GM12892 (cell line): ENCODE results near the gene PSMC5.
"Not testable (repeated sequence)": the region's sequence is repeated elsewhere in the genome, so short reads cannot be mapped to it uniquely, and the experiment has no call there.

Experiments
- DNase-seq: peaks from one replicate; pipeline ENCODE4 v3.0.0; 2011; ENCODE audit not compliant: insufficient read length
- FAIRE-seq: peaks from 2 replicates; lab custom pipeline; 2011; peaks lifted over from hg19 to GRCh38; lab: Jason Lieb, UNC
- POLR2A ChIP-seq: IDR thresholded peaks from 2 replicates; pipeline ENCODE4 v1.6.1; 2011; ENCODE audit warnings: low read depth, low read length, control low read depth
- POLR2AphosphoS5 ChIP-seq: IDR thresholded peaks from 2 replicates; pipeline ENCODE4 v1.6.1; 2011; ENCODE audit warnings: low read depth, low read length, control low read depth
- TAF1 ChIP-seq: IDR thresholded peaks from 2 replicates; pipeline ENCODE4 v1.6.1; 2011; ENCODE audit warnings: low read depth, mild to moderate bottlenecking, control low read depth, low read length, borderline replicate concordance

The PSMC5 gene

DNA sequence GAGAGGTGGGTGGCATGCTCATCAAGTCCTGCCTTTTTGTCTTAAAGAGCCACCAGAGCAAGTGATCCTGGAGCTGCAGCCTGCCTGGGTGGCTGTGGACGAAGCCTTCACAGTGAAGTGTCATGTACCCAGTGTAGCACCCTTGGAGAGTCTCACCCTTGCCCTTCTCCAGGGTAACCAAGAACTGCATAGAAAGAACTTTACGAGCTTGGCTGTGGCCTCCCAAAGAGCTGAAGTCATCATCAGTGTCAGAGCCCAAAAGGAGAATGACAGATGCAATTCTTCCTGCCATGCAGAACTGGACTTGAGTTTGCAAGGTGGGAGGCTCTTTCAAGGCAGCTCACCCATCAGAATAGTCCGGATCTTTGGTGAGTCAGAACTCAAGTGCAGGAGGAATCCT, 32.0 kb downstream of the PSMC5 start:
- no peak for TF ChIP-seq TAF1

DNA sequence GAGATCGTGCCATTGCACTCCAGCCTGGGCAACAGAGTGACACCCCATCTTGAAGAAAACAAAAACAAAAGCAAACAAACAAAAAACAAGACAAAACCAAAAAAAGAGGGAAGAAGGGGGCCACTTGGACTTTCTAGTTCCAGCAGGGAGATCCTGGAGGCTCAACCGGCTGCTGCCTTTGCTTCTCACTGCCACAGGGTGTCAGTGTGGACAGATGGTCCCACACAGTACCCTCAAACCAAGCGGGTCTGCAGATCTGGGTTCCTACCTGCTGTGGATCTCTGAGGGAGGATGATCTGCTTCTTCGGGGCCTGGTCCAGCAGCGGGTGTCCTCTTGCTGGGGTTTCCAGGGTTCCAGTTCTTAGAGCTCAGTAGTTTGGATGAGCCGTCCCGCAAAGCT, 39.4 kb downstream of the PSMC5 start:
- DNase-seq, FAIRE-seq: not testable (repeated sequence)

More for the DNA sequence above, 32.0 kb downstream of the PSMC5 start:
- FAIRE-seq (no peak), DNase-seq (no peak)

DNA sequence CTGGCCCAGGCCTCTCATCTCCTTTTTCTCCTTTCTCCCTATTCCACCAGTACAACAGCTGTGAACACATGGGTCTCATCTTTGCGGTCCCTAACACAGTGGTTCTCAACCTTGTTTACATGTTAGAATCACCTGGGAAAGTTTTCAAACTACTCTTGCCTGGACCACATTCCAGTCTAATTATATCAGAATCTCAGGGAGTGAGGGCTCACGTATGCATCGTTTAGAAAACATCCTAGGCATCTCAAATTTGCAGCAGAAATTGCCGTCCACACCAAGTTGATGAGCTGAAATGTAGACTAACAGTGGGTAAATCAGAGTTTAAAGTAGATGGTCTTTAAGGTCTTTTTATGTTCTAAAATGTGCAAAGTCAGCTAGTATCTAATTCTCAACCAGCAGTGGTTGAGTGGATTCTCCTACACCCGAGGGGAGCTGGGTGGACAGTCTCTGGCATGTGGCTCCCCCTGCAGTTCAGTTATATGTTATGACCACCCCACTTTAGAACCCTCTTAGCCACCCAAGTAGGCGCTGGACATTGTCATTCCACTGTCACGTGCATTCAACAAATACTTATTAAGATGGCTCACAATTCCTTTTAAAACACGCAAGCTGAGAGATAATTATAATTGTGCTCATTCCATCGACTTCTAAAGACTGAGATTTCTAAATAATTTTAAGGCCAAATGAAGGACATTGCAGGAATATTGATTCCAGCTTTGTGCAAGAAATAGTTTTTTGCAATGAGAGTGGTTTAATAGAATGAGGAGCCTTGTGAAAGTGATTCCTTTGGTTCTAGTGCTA, 42.5 kb downstream of the PSMC5 start:
- DNase-seq = not testable (repeated sequence)

DNA sequence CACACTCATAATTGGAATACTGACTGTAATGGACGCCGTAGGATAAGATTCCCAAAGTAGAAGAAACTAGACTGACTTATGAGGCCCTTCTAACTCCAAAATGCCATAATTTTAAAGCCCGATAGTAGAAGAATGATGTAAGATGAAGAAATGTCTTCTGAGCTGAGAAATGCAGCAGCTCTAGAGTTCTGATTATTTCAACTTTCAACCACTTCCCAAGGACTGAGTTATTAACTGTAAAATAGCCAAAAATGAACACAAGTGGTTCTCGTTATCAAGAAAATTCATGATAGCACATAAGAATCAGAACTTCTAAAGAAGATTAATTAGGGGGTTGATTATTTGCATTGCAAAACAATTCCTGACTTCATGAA, 43.0 kb downstream of the PSMC5 start:
- DNase-seq, FAIRE-seq: not testable (repeated sequence)

More for the DNA sequence above, 42.5 kb downstream of the PSMC5 start:
- FAIRE-seq = not testable (repeated sequence)

DNA sequence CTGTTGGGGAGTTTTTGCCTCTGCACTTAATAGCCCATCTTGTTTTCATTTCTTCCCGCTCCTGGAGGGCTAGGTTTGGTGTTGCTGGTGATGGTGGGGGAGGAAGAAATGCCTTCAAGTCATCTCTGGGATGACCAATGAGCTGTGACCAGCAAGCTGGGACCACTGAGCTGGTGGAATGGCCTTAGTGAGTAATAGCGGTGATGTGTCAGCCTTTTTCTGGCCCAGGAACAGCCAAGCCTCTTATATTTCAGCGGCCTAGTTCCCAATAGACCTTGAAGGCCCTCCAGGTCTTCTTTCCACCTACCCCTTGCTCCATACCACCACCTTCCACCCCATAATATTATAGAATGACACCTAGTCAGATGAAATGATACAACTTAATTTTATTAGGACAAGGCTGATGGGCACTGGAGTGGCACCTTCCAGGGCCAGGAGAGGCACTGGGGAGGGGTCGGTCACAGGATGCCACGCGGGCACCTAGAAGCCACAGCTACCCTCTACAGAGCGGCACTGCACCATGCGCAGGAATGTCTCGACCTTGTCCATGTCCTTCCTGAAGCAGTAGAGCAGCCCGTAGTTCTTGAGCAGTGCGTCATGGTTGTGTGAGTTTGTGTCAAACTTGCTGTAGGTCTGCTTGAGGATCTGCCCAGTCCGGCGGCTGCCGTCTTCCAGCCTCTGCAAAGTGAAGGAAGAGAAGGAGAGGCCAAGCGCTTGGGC, 44.6 kb downstream of the PSMC5 start:
- DNase-seq, FAIRE-seq: not testable (repeated sequence)

DNA sequence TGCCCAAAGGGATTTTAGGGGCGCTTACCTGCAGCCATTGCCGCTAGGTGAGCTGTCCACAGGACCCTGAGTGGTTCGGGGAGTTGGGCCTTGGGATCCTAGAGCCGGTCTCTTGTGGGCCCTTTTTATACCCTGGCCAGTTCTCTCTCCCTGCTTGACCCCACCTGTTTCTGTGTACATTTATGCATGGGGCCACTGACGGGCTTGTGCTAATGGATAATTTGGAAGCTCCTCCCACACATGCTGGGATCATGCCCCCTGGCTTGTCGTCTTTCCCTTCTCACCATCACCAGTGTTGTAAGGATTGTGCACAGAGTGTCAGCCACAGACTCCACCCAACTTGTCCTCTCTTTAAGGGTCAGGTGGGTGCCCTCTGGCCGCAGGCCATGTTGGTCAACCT, 46.3 kb downstream of the PSMC5 start, which contains the start of gene CSH2:
TSS of gene CSH2 (minus strand) at position 101 of the 400 bp plus-strand sequence. CDS start at position 38, 63 bp downstream.
- FAIRE-seq, DNase-seq: not testable (repeated sequence)

DNA sequence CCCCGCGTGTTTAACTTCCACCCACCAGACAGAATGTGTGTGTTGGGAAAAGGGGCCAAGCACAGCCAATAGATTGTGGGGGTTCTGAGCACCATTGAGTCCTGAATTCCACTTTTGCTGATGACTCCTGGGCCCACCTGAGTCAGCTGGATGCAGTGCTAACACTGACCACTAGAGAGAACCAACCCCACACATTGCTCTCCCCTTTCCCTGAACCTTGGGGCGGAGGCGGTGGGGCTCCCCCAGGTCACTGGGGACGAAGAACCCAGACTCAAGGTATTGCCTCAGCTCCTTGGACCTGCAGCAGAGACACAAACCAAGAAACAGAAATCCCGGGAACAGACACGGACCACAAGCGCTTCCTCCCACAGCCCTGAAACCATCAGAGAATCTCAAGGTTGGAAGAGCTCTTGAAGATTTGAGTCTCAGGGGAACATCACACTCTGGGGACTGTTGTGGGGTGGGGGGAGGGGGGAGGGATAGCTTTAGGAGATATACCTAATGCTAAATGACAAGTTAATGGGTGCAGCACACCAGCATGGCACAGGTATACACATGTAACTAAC, 46.9 kb downstream of the PSMC5 start:
- FAIRE-seq, DNase-seq: not testable (repeated sequence)

GRCh38 chr17:63874693-63875092, 47.5 kb downstream of the PSMC5 start:
- FAIRE-seq = not testable (repeated sequence)

DNA sequence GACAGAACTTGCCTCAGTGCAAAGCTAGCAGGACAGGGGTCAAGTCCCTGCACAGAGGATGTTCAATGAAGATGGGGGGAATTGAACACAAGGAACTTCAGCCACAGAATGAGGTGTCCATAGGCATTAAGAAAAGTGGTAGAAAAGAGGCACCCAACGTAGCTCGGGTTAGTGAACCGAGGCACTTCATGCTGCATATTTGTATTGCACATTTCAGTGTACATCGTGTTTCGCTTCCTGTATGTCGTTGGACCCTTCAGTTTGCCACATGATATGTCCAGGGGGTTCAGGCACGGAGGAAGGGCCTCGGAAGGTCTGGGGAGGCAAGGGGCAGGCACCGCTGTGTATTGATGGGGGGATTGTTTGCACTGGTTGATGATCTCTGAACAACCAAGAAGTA, 51.2 kb downstream of the PSMC5 start:
- not testable (repeated sequence) for DNase-seq, FAIRE-seq

More at GRCh38 chr17:63874693-63875092, 47.5 kb downstream of the PSMC5 start:
- DNase-seq = not testable (repeated sequence)

DNA sequence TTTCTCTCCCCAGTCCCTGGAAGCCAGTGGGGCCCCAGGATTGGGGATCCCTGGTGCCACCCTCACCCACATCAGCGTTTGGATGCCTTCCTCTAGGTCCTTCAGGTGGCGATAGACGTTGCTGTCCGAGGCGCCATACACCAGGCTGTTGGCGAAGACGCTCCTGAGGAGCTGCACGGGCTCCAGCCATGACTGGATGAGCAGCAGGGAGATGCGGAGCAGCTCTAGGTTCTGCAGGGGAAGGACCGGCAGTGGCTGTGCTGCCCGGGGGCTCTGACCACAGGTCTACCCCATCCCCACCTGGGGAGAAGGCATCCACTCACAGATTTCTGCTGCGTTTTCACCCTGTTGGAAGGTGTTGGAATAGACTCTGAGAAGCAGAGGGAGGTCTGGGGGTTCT, 53.5 kb downstream of the PSMC5 start:
- no peak for DNase-seq
- TF ChIP-seq POLR2AphosphoS5 = no peak
- no peak for TF ChIP-seq TAF1
- TF ChIP-seq POLR2A = no peak
- FAIRE-seq = no peak

- FAIRE-seq, DNase-seq: not testable (repeated sequence)
These were observed 54.1 kb downstream of the PSMC5 start for GRCh38 chr17:63881337-63881736.
